NCI-H526 treated with DMSO at 0.1 percent for 48 hours (cell line): ENCODE measurements around the gene ZFAND6.
"Not testable (repeated sequence)": the region's sequence is repeated elsewhere in the genome, so short reads cannot be mapped to it uniquely, and the experiment has no call there.

Source experiments
- DNase-seq: peaks from one replicate; lab custom pipeline; 2025; lab: John Stamatoyannopoulos, UW

The ZFAND6 gene

GRCh38 chr15:80142646-80143045 is 83.2 kb downstream of the ZFAND6 start:
- no peak for DNase-seq

GRCh38 chr15:80151148-80151547 is 91.7 kb downstream of the ZFAND6 start:
- DNase-seq, result no peak

GRCh38 chr15:80151576-80151975 is 92.1 kb downstream of the ZFAND6 start:
- no peak for DNase-seq

- peak; percentile 63 for DNase-seq
Observed at GRCh38 chr15:80152180-80152895, 92.9 kb downstream of the ZFAND6 start.

GRCh38 chr15:80152896-80153876 is 93.7 kb downstream of the ZFAND6 start, which contains the start of gene FAH:
Gene FAH (plus strand): TSS chr15:80152999. CDS start chr15:80153055, 56 bp downstream.
- peak; percentile 39 for DNase-seq

- DNase-seq, result no peak
Observed at GRCh38 chr15:80153900-80154299, 94.4 kb downstream of the ZFAND6 start.

GRCh38 chr15:80154336-80154735 is 94.9 kb downstream of the ZFAND6 start:
- DNase-seq, result no peak

- no peak for DNase-seq
Observed at GRCh38 chr15:80155001-80155377, 95.5 kb downstream of the ZFAND6 start.

GRCh38 chr15:80155378-80156175 is 96.1 kb downstream of the ZFAND6 start:
- not testable (repeated sequence) for DNase-seq

- no peak for DNase-seq
Observed at GRCh38 chr15:80156176-80156720, 96.8 kb downstream of the ZFAND6 start.

- no peak for DNase-seq
Observed at GRCh38 chr15:80157215-80157614, 97.7 kb downstream of the ZFAND6 start.

- DNase-seq, result no peak
Observed at GRCh38 chr15:80159301-80159700, 99.8 kb downstream of the ZFAND6 start.

- no peak for DNase-seq
Observed at GRCh38 chr15:80159811-80160569, 100.5 kb downstream of the ZFAND6 start.

- no peak for DNase-seq
Observed at GRCh38 chr15:80160570-80161156, 101.2 kb downstream of the ZFAND6 start.

GRCh38 chr15:80161468-80162016 is 102.1 kb downstream of the ZFAND6 start:
- DNase-seq, result no peak

GRCh38 chr15:80162059-80162554 is 102.6 kb downstream of the ZFAND6 start:
- no peak for DNase-seq

GRCh38 chr15:80163217-80163616 is 103.7 kb downstream of the ZFAND6 start:
- DNase-seq, result no peak

GRCh38 chr15:80163897-80164296 is 104.4 kb downstream of the ZFAND6 start:
- no peak for DNase-seq

- no peak for DNase-seq
Observed at GRCh38 chr15:80167936-80168335, 108.5 kb downstream of the ZFAND6 start.

- no peak for DNase-seq
Observed at GRCh38 chr15:80168421-80168820, 108.9 kb downstream of the ZFAND6 start.
